Fibroblast of skin of left quadriceps (primary cell): Measurements from ENCODE around the gene COPZ2.

ENCODE experiments used
- DNase-seq, 2 experiments: peaks; one replicate each; pipeline ENCODE4 v3.0.0-alpha.2; 2013; ENCODE audit warnings: low read depth in 2 of 2

The COPZ2 gene

GRCh38 chr17:47987240-47987835, 50.3 kb downstream of the COPZ2 start:
- DNase-seq: no peak

GRCh38 chr17:47986520-47986919, 51.1 kb downstream of the COPZ2 start:
- no peak for DNase-seq

GRCh38 chr17:47983492-47984223, 53.9 kb downstream of the COPZ2 start:
- no peak for DNase-seq

GRCh38 chr17:47982645-47983390, 54.8 kb downstream of the COPZ2 start:
- DNase-seq: no peak

- no peak for DNase-seq
Measured at GRCh38 chr17:47982091-47982617, 55.4 kb downstream of the COPZ2 start.

GRCh38 chr17:47981462-47981861, 56.1 kb downstream of the COPZ2 start:
- DNase-seq: no peak

GRCh38 chr17:47980541-47980940, 57.1 kb downstream of the COPZ2 start:
- no peak for DNase-seq

- DNase-seq: peak in 1 of 2 experiments; percentile 18
Measured at GRCh38 chr17:47978324-47978723, 59.3 kb downstream of the COPZ2 start.
